ENCODE results near the gene CDCA4.

CDCA4 gene

DNA sequence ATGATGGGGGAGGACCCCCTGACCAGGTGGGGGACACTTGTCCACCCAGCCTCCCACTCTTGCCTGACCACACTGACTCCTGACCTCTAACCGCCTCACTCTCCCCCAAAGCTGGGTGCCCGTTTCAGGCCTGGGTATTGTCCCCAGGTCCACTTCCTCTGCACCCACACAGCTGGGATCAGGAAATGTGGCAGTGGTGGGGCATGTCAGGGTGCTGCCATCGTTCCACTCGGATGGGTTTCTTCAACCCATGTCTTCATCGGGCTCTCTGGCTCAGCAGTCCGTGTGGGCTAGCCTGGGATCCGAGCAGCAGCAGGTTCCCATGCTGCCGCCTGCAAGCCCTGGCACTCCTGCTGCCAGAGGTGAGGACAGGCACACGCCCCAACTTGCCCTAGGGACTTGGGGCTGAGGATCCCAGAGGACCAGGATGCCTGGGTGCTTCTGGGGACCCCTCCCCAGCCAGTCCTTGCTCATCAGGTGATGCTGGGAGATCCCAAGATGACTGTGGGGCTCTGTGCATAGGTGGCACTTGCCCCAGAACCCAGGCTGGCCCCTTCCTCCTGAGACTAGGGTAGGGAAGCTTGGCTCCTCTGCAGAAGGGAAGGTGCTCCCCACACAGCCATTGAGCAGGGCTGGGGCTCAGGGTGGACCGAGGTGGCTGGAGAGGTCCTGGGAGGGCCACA, 38.2 kb downstream of the CDCA4 start:
- Histone ChIP-seq H3K27me3 (ENCODE audit: control insufficient read depth in 5 of 5, insufficient read depth in 4 of 5, low read length in 5 of 5) (peaks cover 0 to 3% (median 0%) of the 10 kb centered on the region in 5 donors), H3K9ac (ENCODE audit: low read length in 5 of 5) (no peak overlapping the region), H3K4me3 (ENCODE audit: low read depth in 1 of 5, low read length in 5 of 5) (no peak overlapping the region), H3K9me3 (ENCODE audit: control insufficient read depth in 5 of 5, low read length in 5 of 5) (no peaks in the 10 kb centered on the region), H3K4me1 (ENCODE audit: control insufficient read depth in 5 of 5, insufficient read depth in 5 of 5, low read length in 5 of 5) (peaks cover 5 to 30% (median 21%) of the 10 kb centered on the region in 5 donors), H3K36me3 (ENCODE audit: control insufficient read depth in 5 of 5, insufficient read depth in 5 of 5, low read length in 5 of 5) (no peaks in the 10 kb centered on the region), H3K27ac (ENCODE audit: low read depth, low read length) (no peak overlapping the region)

DNA sequence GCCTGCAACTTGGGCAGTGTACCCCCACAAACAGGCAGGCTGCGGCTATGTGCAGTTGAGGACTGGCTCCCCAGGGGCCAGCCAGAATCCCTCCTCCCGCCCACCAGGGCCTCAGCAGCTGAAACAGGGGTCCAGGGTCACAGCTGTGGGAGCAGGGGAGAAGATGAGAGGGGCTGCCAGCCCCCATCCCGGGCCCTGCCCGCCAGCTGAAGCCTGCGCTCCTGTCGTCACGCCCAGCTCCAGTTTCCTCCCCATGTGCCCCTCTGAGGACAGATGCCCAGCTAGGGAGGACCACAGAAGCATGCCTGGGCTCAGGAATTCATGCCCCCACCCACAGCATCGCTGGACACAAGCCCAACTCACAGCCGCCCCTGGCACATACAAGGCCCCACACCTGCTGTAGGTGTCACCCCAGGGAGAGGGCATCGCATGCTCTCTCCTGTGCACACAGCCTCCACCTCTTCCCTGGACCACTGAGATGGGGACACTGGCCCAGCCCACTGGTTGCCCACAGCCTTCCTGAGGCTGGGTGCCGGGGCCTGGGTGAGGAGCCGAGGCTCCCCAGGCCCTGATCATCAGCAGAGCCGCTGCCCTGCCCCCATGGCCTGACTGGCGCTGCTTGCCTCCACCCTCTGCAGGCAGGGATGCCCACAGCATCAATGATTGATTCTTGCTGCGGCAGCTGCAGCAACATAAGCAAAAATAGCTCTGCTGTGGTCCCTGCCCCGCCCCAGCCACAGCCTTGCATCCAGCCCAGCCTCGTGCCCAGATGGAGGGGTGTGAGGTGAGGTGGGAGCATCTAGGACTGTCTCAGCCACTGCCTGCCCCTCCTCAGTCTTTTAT, 39.0 kb downstream of the CDCA4 start:
- Histone ChIP-seq H3K27me3 (ENCODE audit: control insufficient read depth in 5 of 5, insufficient read depth in 4 of 5, low read length in 5 of 5) (peaks cover 0 to 5% (median 0%) of the 10 kb centered on the region in 5 donors), H3K36me3 (ENCODE audit: control insufficient read depth in 5 of 5, insufficient read depth in 5 of 5, low read length in 5 of 5) (no peaks in the 10 kb centered on the region), H3K9ac (ENCODE audit: low read length in 5 of 5) (no peak overlapping the region), H3K9me3 (ENCODE audit: control insufficient read depth in 5 of 5, low read length in 5 of 5) (no peaks in the 10 kb centered on the region), H3K27ac (ENCODE audit: low read depth, low read length) (no peak overlapping the region), H3K4me1 (ENCODE audit: control insufficient read depth in 5 of 5, insufficient read depth in 5 of 5, low read length in 5 of 5) (peaks cover 7 to 33% (median 26%) of the 10 kb centered on the region in 5 donors), H3K4me3 (ENCODE audit: low read depth in 1 of 5, low read length in 5 of 5) (no peak overlapping the region)

DNA sequence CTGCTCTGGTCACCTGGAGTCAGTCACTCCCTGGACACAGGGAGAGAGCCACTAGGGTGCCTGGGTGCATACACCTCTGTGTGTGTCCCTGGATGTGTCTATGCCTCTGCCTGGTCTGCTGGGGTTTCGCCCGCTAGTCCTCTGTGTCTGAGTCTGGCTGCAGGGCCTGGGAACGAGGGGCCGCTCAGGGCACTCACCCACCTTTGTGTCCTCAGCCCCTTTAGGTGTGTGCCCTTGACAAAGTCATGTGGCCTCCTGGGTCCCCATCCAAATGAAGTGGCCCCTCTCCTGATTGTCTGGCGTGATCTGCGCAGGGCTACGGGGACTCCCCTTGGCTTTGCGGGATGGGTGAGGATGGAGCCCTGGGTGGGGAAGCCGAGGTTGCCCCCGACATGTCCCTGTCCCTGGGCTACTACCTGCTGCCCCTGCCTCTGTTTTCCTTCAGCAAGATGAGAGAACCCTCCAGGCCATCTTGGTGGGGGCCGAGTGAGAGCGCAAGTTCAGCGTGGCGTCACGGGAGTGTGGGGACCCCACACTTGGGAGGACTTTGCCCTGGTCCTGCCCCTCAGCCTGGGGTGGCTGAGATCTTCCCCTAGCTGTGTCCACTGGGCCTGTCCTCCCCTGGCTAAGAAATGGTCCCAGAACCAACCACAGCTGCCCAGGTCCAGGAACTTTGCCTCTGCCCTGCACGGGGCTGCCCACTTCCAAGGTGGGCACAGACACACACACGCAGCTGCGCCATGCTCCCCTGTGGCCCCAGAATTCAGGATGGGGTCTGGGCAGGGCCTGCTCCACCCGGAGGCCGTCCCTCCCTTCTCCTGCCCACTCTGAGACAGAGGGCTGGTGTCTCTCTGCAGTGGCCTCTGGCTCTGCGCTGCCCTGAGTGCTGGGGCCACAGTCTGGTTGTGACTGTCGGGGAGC, 40.0 kb downstream of the CDCA4 start:
- no peaks in the 10 kb centered on the region for H3K36me3 ChIP-seq (ENCODE audit: control insufficient read depth in 5 of 5, insufficient read depth in 5 of 5, low read length in 5 of 5)
- H3K9me3 ChIP-seq (ENCODE audit: control insufficient read depth in 5 of 5, low read length in 5 of 5) = no peaks in the 10 kb centered on the region
- no peak overlapping the region for H3K27ac ChIP-seq (ENCODE audit: low read depth, low read length)
- H3K9ac ChIP-seq (ENCODE audit: low read length in 5 of 5) = no peak overlapping the region
- H3K4me3 ChIP-seq (ENCODE audit: low read depth in 1 of 5, low read length in 5 of 5) = no peak overlapping the region
- peaks cover 0 to 11% (median 3%) of the 10 kb centered on the region in 5 donors for H3K27me3 ChIP-seq (ENCODE audit: control insufficient read depth in 5 of 5, insufficient read depth in 4 of 5, low read length in 5 of 5)
- H3K4me1 ChIP-seq (ENCODE audit: control insufficient read depth in 5 of 5, insufficient read depth in 5 of 5, low read length in 5 of 5) = peaks cover 7 to 32% (median 24%) of the 10 kb centered on the region in 5 donors

DNA sequence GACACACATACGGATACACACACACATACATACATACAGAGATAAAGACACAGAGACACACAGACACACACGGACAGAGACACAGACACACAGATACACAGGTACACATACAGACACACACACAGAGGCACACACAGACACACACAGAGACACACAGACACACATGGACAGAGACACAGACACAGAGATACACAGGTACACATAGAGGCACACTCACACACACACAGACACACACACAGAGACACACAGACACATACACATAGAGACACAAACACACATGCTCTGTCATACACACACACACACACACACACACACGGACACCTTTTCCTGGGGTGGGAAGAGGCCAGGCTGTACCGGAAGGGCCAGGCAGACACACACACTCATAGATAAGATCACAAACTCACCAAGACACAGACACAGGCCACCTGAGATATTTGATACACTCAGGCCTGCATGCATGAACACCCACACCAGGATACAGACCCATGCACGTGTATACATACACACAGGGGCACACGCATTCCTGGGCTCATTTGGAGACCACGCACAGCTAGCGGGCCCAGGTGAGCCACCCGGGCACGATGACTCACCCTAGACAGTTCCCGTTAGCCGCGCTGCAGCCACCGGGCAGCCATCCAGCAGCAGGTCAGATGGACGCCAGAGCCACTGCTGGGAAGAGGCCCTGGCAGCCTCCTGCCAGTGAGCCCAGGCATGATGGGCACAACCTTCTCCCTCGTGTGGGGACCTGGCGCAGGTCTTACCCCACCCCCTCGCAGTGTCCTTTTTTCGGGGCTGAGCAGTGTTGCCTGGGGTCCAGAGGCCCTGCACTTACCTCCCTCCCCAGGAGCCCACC, 40.9 kb downstream of the CDCA4 start:
- no peak overlapping the region for H3K27ac ChIP-seq (ENCODE audit: low read depth, low read length)
- no peak overlapping the region for H3K9ac ChIP-seq (ENCODE audit: low read length in 5 of 5)
- H3K36me3 ChIP-seq (ENCODE audit: control insufficient read depth in 5 of 5, insufficient read depth in 5 of 5, low read length in 5 of 5) = no peaks in the 10 kb centered on the region
- peaks cover 9 to 38% (median 28%) of the 10 kb centered on the region in 5 donors for H3K4me1 ChIP-seq (ENCODE audit: control insufficient read depth in 5 of 5, insufficient read depth in 5 of 5, low read length in 5 of 5)
- H3K27me3 ChIP-seq (ENCODE audit: control insufficient read depth in 5 of 5, insufficient read depth in 4 of 5, low read length in 5 of 5) = peaks cover 0 to 11% (median 3%) of the 10 kb centered on the region in 5 donors
- no peaks in the 10 kb centered on the region for H3K9me3 ChIP-seq (ENCODE audit: control insufficient read depth in 5 of 5, low read length in 5 of 5)
- no peak overlapping the region for H3K4me3 ChIP-seq (ENCODE audit: low read depth in 1 of 5, low read length in 5 of 5)

DNA sequence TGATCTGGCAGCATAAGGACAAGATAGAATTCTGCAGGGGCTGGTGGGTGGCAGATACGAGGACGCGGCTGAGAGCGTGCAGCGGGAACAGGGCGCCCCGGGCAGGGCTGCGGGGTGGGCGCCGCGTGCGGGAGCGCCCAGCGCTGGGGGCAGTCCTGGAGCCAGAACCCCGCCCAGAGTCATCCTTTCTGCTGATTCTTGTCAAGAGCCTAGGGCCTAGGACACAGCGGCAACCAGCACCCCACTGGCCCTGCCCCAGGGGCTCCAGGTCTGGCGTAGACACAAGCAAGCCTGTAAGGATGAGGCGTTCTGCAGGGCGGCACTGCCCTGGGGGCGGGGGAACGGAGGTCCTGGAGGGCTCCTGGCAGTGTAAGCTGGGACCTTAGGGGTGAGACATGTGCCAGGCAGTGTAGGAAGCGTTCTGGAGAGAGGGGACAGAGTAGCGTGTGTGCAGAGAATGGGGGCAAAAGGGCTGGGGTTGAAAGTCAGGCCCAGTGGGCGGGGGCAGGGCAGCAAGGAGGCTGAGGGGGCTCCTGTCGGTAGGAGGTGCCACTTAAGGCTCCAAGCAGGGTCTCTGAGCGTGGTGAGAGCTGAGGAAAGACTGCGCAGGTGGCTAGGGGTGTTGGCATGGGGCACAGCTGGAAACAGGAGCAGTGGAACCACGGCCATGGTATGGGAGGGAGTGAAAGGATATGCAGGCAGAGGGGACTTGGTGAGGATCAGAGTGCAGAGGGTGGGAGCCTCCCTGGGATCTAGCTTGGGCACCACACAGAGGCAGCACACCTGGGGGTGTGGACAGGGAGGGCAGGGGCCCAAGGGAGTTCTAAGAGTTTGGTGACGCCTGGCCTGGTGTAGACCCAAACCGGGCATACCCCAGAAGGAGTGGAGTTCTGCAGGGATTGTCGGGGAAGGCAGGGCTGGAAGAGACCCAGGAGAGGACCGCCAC, 41.9 kb downstream of the CDCA4 start:
- Histone ChIP-seq H3K4me3 (ENCODE audit: low read depth in 1 of 5, low read length in 5 of 5) (peak overlapping the region in 2 of 5 donors; percentile 40 to 66), H3K4me1 (ENCODE audit: control insufficient read depth in 5 of 5, insufficient read depth in 5 of 5, low read length in 5 of 5) (peaks cover 9 to 45% (median 33%) of the 10 kb centered on the region in 5 donors), H3K36me3 (ENCODE audit: control insufficient read depth in 5 of 5, insufficient read depth in 5 of 5, low read length in 5 of 5) (no peaks in the 10 kb centered on the region), H3K27me3 (ENCODE audit: control insufficient read depth in 5 of 5, insufficient read depth in 4 of 5, low read length in 5 of 5) (peaks cover 0 to 17% (median 5%) of the 10 kb centered on the region in 5 donors), H3K9ac (ENCODE audit: low read length in 5 of 5) (no peak overlapping the region), H3K9me3 (ENCODE audit: control insufficient read depth in 5 of 5, low read length in 5 of 5) (no peaks in the 10 kb centered on the region), H3K27ac (ENCODE audit: low read depth, low read length) (no peak overlapping the region)

DNA sequence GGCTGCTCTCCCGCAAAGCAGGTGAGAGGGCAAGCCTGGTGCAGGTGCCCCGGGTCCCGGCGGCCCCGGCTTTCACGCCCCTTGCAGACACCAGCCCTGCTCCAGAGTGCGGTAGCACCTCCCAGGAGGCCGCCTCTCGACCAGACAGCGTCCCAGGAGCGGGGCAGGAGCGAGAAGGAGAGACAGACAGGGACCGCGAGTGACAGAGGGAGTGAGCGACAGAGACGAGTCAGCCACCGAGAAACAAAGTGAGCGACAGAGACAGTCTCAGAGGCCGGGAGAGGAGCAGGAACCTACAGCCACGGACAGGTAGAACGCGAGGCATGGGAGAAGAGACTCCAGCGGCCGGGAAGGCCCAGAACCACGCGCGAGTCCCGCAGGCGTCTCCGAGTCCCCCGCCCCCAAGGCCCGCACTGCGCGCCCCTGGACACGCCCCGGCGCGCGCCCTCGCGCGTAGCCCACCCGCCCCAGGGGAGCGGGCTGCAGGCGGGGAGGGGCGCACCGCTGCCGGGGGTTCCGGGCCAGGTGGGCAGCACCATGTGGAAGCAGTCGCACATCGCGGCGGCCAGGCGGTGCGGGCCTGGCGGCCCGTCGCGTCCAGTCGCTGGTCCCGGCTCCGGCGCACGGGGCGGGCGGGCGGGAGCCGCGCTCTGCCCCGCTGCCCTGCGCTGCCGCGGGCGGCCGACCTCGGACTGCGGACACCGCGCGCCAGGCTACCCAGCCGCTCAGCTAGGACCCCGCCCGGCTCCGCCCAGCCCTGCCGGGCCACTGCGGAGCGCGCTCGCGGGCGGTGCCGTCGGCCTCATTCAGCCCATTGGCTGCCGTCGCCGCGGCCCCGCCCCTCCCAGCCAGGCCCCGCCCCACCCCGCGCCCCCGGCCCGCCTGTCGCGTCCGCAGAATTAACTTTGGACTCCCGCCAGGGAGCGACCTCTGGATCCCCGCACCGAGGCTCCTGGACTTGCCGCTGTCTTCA, 42.9 kb downstream of the CDCA4 start, which contains the start of gene AHNAK2:
Gene AHNAK2 (minus strand): TSS at position 694 of the 973 bp plus-strand sequence. CDS start 137 bp downstream, at position 557.
- no peaks in the 10 kb centered on the region for H3K9me3 ChIP-seq (ENCODE audit: control insufficient read depth in 5 of 5, low read length in 5 of 5)
- H3K36me3 ChIP-seq (ENCODE audit: control insufficient read depth in 5 of 5, insufficient read depth in 5 of 5, low read length in 5 of 5) = no peaks in the 10 kb centered on the region
- peaks cover 9 to 54% (median 42%) of the 10 kb centered on the region in 5 donors for H3K4me1 ChIP-seq (ENCODE audit: control insufficient read depth in 5 of 5, insufficient read depth in 5 of 5, low read length in 5 of 5)
- H3K27me3 ChIP-seq (ENCODE audit: control insufficient read depth in 5 of 5, insufficient read depth in 4 of 5, low read length in 5 of 5) = peaks cover under 1 to 25% (median 11%) of the 10 kb centered on the region in 5 donors
- no peak within 1 kb of the TSS for H3K27ac ChIP-seq (ENCODE audit: low read depth, low read length)
- H3K4me3 ChIP-seq (ENCODE audit: low read depth in 1 of 5, low read length in 5 of 5) = peak within 1 kb of the TSS; percentile 53 to 72 (median 59)
- H3K9ac ChIP-seq (ENCODE audit: low read length in 5 of 5) = peak within 1 kb of the TSS in 4 of 5 donors; percentile 2 to 71 (median 29)

DNA sequence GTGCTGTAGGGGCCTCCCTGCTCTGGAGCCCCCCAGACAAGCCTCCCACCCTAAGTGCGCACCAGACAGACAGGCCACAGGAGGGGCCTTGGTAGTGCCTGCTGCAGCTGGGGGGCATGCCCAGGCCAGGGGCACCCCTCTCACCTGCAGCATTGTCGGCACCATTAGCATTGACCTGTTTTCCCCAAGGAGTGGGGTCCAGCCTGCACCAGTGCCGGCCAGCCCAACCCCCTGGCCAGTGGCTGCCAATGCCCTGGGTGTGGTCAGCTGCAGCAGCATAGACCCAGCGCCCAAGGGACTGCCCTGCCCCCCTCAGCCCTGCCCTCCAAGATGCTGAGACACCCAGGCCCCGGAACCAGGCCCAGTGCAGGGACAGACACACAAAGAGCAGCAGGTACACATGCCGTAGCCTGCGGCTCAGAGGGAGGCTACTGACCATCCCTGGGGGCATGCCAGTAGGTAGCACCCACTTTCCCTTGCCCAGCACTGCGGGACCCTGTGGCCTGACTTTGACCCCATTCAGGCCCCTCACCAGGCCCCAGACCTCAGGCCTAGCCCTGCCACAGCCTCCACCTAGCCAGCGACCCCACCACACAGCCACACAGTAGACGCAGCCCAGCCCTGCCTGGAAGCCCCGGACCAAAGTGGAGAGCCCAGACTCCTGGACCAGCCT, 43.7 kb downstream of the CDCA4 start:
- Histone ChIP-seq H3K9ac (ENCODE audit: low read length in 5 of 5) (peak overlapping the region in 2 of 5 donors; percentile 35 to 71), H3K4me1 (ENCODE audit: control insufficient read depth in 5 of 5, insufficient read depth in 5 of 5, low read length in 5 of 5) (peaks cover 9 to 62% (median 50%) of the 10 kb centered on the region in 5 donors)

More for the DNA sequence above, 43.7 kb downstream of the CDCA4 start:
- Histone ChIP-seq H3K27me3 (ENCODE audit: control insufficient read depth in 5 of 5, insufficient read depth in 4 of 5, low read length in 5 of 5) (peaks cover 8 to 33% (median 19%) of the 10 kb centered on the region in 5 donors), H3K27ac (ENCODE audit: low read depth, low read length) (no peak overlapping the region), H3K9me3 (ENCODE audit: control insufficient read depth in 5 of 5, low read length in 5 of 5) (no peaks in the 10 kb centered on the region), H3K4me3 (ENCODE audit: low read depth in 1 of 5, low read length in 5 of 5) (peak overlapping the region in 3 of 5 donors; percentile 58 to 66 (median 59)), H3K36me3 (ENCODE audit: control insufficient read depth in 5 of 5, insufficient read depth in 5 of 5, low read length in 5 of 5) (no peaks in the 10 kb centered on the region)
